Measurements from ENCODE around the gene VWA2.

DNA sequence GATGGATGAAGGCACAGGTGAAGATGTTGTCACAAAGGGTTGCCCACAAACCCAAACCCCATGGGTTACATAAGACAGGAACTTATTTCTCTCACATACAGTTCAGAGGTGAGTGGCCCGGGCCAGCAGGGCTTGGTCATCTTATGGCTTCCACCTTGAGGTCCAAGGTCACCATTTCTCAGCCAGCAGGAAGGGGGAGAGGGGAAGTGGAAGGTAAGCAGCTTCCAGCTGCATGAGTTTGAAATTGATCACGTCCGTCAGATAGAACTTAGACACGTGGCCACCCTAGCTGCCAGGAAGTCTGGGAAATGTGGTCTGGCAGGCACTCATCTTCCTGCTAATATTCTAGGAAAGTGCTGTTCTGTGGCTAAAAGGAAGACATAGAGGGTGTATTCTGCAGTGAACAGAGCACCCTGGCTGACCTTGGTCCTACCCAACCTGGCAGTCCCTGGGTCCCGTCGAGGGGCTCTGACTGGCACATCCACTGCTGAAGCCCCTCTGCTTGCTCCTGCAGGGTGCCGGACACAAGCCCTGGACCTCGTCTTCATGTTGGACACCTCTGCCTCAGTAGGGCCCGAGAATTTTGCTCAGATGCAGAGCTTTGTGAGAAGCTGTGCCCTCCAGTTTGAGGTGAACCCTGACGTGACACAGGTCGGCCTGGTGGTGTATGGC lies 49.5 kb downstream of the VWA2 start:
- TF ChIP-seq HEYL (CRISPR knock-in tag; IDR thresholded peaks at IDR 0.05) (no peak), RAD21 (conservative IDR thresholded peaks at IDR 0.05 in 1 of 2, IDR thresholded peaks at IDR 0.05 in 1 of 2) (no peak), POLR2A (IDR thresholded peaks at IDR 0.05; ENCODE audit: low read length) (no peak), RFX5 (IDR thresholded peaks at IDR 0.05) (no peak), MAFK (IDR thresholded peaks at IDR 0.05; ENCODE audit: partially characterized antibody) (no peak), CHD2 (IDR thresholded peaks at IDR 0.05; ENCODE audit: low read length, partially characterized antibody) (no peak), CHD4 (IDR thresholded peaks at IDR 0.05; ENCODE audit: borderline replicate concordance) (no peak), MAZ (IDR thresholded peaks at IDR 0.05; ENCODE audit: borderline replicate concordance, low read depth, low read length) (no peak)
- TF ChIP-seq, protein P1, sequence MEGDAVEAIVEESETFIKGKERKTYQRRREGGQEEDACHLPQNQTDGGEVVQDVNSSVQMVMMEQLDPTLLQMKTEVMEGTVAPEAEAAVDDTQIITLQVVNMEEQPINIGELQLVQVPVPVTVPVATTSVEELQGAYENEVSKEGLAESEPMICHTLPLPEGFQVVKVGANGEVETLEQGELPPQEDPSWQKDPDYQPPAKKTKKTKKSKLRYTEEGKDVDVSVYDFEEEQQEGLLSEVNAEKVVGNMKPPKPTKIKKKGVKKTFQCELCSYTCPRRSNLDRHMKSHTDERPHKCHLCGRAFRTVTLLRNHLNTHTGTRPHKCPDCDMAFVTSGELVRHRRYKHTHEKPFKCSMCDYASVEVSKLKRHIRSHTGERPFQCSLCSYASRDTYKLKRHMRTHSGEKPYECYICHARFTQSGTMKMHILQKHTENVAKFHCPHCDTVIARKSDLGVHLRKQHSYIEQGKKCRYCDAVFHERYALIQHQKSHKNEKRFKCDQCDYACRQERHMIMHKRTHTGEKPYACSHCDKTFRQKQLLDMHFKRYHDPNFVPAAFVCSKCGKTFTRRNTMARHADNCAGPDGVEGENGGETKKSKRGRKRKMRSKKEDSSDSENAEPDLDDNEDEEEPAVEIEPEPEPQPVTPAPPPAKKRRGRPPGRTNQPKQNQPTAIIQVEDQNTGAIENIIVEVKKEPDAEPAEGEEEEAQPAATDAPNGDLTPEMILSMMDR (IDR thresholded peaks at IDR 0.05): no peak
- TF ChIP-seq, protein P2, sequence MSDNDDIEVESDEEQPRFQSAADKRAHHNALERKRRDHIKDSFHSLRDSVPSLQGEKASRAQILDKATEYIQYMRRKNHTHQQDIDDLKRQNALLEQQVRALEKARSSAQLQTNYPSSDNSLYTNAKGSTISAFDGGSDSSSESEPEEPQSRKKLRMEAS (IDR thresholded peaks at IDR 0.05): no peak

Data from A549 (cell line).